ENCODE results near the gene NELL1.

The NELL1 gene

DNA sequence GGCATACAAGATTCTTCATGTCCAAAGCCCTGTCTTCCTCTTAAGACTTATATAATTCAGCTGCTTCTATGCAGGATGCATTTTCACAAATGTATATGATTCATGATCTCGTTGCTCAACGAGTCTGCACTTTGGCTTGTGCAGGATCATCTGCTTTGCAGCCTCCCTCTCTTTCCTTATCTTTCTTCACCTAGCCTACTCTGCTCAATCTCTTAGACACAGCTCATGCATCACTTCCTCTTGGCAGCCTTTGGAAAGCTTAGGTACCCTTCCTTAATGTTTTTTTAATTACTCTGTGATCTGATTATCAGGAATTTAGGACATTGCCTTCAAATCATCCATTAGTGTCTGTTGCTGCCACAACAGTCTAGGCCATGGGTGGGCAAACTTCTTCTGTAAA, 673.8 kb downstream of the NELL1 start:
- Histone ChIP-seq H3K9ac (ENCODE audit: low read depth, low read length, poor library complexity, severe bottlenecking) (no peak overlapping the region), H3K9me3 (ENCODE audit: insufficient read depth, low read depth, low read length) (no peaks in the 10 kb centered on the region; the same call in 1 of the 2 replicates), H3K4me3 (ENCODE audit: low read length, poor library complexity, severe bottlenecking) (no peak overlapping the region), H3K27me3 (ENCODE audit: insufficient read depth, low read length, poor library complexity, severe bottlenecking) (no peaks in the 10 kb centered on the region), H3F3A (ENCODE audit: low read depth) (no peaks in the 10 kb centered on the region), H2AFZ (ENCODE audit: low read length) (no peak overlapping the region), H3K79me2 (ENCODE audit: insufficient read depth, low read length) (no peaks in the 10 kb centered on the region), H3K4me2 (ENCODE audit: low read depth, low read length, poor library complexity, severe bottlenecking) (no peak overlapping the region), H4K20me1 (ENCODE audit: insufficient read depth, low read length, poor library complexity, severe bottlenecking) (no peaks in the 10 kb centered on the region), H3K9me2 (replicated peaks; ENCODE audit: low read depth, low read length) (no peaks in the 10 kb centered on the region), H3K36me3 (ENCODE audit: insufficient read depth, low read length) (no peaks in the 10 kb centered on the region), H3K4me1 (ENCODE audit: insufficient read depth, low read length, poor library complexity, severe bottlenecking) (no peaks in the 10 kb centered on the region)
- TF ChIP-seq EZH2phosphoT487 (IDR thresholded peaks at IDR 0.05; ENCODE audit: borderline replicate concordance) = no peak
- TF ChIP-seq, protein P1, sequence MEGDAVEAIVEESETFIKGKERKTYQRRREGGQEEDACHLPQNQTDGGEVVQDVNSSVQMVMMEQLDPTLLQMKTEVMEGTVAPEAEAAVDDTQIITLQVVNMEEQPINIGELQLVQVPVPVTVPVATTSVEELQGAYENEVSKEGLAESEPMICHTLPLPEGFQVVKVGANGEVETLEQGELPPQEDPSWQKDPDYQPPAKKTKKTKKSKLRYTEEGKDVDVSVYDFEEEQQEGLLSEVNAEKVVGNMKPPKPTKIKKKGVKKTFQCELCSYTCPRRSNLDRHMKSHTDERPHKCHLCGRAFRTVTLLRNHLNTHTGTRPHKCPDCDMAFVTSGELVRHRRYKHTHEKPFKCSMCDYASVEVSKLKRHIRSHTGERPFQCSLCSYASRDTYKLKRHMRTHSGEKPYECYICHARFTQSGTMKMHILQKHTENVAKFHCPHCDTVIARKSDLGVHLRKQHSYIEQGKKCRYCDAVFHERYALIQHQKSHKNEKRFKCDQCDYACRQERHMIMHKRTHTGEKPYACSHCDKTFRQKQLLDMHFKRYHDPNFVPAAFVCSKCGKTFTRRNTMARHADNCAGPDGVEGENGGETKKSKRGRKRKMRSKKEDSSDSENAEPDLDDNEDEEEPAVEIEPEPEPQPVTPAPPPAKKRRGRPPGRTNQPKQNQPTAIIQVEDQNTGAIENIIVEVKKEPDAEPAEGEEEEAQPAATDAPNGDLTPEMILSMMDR (conservative IDR thresholded peaks at IDR 0.05; ENCODE audit: low read length) = no peak

DNA sequence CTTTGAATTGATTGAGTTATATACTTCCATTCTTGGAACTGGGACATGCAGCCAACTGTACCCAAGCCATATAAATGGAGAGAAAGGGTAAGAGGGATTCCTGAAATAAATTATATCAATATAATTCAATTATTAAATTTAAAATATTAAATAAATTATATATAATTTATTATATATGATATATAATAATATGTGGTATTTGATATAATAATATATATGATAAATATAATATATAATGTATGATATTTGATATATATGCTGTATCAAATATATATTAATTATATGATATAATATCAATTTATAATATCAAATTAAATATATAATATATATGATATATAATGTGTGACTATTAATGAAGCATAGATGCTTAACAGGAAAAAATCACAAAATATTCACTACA, 677.0 kb downstream of the NELL1 start:
- Histone ChIP-seq H3F3A (ENCODE audit: low read depth) (no peaks in the 10 kb centered on the region), H3K79me2 (ENCODE audit: insufficient read depth, low read length) (no peaks in the 10 kb centered on the region), H4K20me1 (ENCODE audit: insufficient read depth, low read length, poor library complexity, severe bottlenecking) (no peaks in the 10 kb centered on the region), H3K27me3 (ENCODE audit: insufficient read depth, low read length, poor library complexity, severe bottlenecking) (no peaks in the 10 kb centered on the region), H3K4me1 (ENCODE audit: insufficient read depth, low read length, poor library complexity, severe bottlenecking) (no peaks in the 10 kb centered on the region), H3K4me3 (ENCODE audit: low read length, poor library complexity, severe bottlenecking) (no peak overlapping the region), H2AFZ (ENCODE audit: low read length) (no peak overlapping the region), H3K9me2 (replicated peaks; ENCODE audit: low read depth, low read length) (no peaks in the 10 kb centered on the region), H3K9ac (ENCODE audit: low read depth, low read length, poor library complexity, severe bottlenecking) (no peak overlapping the region), H3K9me3 (ENCODE audit: insufficient read depth, low read depth, low read length) (no peaks in the 10 kb centered on the region), H3K4me2 (ENCODE audit: low read depth, low read length, poor library complexity, severe bottlenecking) (no peak overlapping the region), H3K36me3 (ENCODE audit: insufficient read depth, low read length) (no peaks in the 10 kb centered on the region)
- TF ChIP-seq, protein P1 (conservative IDR thresholded peaks at IDR 0.05; ENCODE audit: low read length) = no peak
- no peak for TF ChIP-seq EZH2phosphoT487 (IDR thresholded peaks at IDR 0.05; ENCODE audit: borderline replicate concordance)

DNA sequence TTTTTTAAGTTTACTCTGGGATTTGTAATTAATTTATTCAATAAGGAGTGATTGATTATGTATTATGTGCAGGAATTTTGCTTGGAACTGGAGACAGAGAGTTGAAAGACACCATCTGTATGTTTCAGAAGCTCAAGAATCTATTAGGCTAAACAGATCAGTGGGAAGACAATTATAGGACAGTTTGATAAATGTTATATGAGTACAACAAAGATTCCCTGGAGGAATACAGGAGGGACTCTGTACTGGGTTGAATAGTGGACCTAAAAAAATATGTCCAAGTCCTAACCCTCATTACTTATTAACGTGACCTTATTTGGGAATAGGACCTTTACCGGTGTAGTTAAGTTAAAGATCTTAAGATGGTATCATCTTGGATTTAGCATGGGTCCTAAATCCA, 681.2 kb downstream of the NELL1 start:
- H2AFZ ChIP-seq (ENCODE audit: low read length) = no peak overlapping the region
- H3K9me2 ChIP-seq (replicated peaks; ENCODE audit: low read depth, low read length) = no peaks in the 10 kb centered on the region
- H3K36me3 ChIP-seq (ENCODE audit: insufficient read depth, low read length) = no peaks in the 10 kb centered on the region
- no peak overlapping the region for H3K9ac ChIP-seq (ENCODE audit: low read depth, low read length, poor library complexity, severe bottlenecking)
- no peaks in the 10 kb centered on the region for H3K4me1 ChIP-seq (ENCODE audit: insufficient read depth, low read length, poor library complexity, severe bottlenecking)
- no peak overlapping the region for H3K4me2 ChIP-seq (ENCODE audit: low read depth, low read length, poor library complexity, severe bottlenecking)
- H3K9me3 ChIP-seq (ENCODE audit: insufficient read depth, low read depth, low read length) = no peaks in the 10 kb centered on the region
- TF ChIP-seq, protein P1 (conservative IDR thresholded peaks at IDR 0.05; ENCODE audit: low read length) = no peak
- TF ChIP-seq EZH2phosphoT487 (IDR thresholded peaks at IDR 0.05; ENCODE audit: borderline replicate concordance) = no peak
- no peaks in the 10 kb centered on the region for H3F3A ChIP-seq (ENCODE audit: low read depth)
- H4K20me1 ChIP-seq (ENCODE audit: insufficient read depth, low read length, poor library complexity, severe bottlenecking) = no peaks in the 10 kb centered on the region
- no peak overlapping the region for H3K4me3 ChIP-seq (ENCODE audit: low read length, poor library complexity, severe bottlenecking)
- H3K79me2 ChIP-seq (ENCODE audit: insufficient read depth, low read length) = no peaks in the 10 kb centered on the region
- no peaks in the 10 kb centered on the region for H3K27me3 ChIP-seq (ENCODE audit: insufficient read depth, low read length, poor library complexity, severe bottlenecking)
